Activated T-helper 1 cell treated with anti-CD3 and anti-CD28 coated beads, Interleukin-2, amount 50 U/mL, for 16 hours (primary cell): ENCODE measurements around the gene SUMF2.
"Not testable (repeated sequence)": the region's sequence is repeated elsewhere in the genome, so short reads cannot be mapped to it uniquely, and the experiment has no call there.

Experiments used
- DNase-seq, 2 donors: peaks; one replicate each; pipeline ENCODE4 v3.0.0-alpha.2; 2020; ENCODE audit warnings: low read depth in 1 of 2, low spot score in 1 of 2

SUMF2 gene

DNA sequence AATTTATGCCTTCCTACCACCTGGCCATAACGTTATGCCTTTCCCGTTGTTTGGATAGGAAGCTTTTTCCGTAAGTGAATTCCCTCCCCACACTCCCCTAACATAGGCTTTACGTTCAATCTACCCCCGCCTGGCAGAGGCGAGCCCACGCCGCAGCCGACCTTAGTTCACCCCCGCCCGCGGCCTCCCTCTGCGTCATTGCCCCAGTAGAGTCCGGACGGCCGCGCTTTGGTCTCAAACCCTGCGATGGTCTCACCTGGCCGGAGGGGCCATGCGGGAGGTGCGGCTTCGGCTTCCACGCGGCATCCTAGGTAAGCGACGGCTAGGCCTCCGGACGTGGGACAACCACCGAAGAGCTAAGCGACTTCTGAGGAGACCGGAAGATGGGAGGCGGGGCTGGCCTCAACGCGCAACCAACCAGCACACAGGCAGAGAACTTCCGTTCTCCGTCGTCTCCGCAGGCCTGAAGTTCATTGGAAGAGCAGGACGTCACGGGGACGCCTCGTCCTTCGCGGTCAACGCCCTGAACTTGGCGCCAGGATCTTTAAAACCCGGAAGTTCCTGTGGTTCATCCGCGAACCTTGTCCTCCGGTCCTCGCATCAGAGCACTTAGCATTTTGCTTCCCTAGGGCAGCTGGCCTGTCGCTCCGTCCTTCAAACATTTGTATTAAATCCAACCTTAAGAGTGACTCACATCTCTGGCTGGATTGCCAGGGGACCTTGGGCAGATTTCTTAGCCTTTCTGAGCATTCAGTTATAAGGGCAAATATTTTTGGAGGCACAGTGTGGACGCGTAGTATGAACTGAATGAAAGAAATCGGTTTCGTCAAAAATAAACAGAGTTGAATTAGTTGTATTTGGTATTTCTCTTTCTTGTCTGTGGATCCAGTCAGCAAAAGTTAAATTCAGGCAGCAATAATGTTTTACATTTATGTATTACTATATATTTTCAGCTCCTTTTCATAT is 42.3 kb downstream of the SUMF2 start, which contains the start of gene CHCHD2:
Gene CHCHD2 (minus strand): TSS at position 369 of the 966 bp plus-strand sequence. CDS start 63 bp downstream, at position 306.
- DNase-seq, result peak; percentile 83 to 90

DNA sequence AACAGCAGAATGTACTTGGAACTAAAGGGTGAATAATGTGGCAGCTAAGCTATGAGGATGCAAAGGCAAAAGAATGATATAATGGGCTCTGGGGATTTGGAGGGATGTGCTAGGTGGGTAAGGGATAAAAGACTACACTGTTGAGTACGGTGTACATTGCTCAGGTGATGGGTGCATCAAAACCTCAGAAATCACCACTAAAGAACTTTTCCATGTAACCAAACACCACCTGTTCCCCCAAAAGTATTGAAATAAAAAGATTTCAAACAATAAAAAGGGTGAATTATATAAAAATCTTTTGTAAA is 43.8 kb downstream of the SUMF2 start:
- DNase-seq, result no peak

DNA sequence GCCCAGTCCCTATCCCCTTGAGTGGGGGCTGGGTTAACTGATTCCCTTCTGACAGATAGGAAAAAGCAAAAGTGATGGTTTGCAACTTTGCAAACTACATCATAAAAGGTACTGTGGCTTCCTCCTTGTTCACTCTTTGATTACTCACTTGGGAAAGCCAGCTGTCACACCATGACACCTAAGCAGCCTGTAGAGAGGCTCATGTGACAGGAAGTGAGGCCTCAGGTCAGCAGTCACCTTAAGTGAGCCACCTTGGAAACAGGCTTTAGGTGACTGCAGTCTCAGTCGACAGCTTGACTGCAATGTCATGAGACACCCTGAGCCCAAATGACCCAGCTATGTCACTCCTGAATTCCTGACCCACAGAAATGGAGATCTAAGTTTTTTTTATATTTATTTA is 46.5 kb downstream of the SUMF2 start:
- DNase-seq, result no peak

DNA sequence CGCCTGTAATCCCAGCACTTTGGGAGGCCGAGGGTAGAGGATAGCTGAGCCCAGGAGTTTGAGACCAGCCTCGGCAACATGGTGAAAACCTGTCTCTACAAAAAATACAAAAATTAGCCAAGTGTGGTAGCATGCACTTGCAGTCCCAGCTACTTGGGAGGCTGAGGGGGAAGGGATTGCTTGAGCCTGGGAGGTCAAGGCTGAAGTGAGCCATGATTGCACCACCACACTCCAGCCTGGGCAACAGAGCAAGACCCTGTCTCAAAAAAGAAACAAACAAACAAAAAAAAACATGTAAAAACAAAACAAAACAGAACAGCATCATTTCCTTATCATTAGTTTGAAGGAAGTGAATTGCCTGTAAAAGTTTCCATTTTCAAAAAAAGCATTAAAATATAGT is 48.2 kb downstream of the SUMF2 start:
- not testable (repeated sequence) for DNase-seq

DNA sequence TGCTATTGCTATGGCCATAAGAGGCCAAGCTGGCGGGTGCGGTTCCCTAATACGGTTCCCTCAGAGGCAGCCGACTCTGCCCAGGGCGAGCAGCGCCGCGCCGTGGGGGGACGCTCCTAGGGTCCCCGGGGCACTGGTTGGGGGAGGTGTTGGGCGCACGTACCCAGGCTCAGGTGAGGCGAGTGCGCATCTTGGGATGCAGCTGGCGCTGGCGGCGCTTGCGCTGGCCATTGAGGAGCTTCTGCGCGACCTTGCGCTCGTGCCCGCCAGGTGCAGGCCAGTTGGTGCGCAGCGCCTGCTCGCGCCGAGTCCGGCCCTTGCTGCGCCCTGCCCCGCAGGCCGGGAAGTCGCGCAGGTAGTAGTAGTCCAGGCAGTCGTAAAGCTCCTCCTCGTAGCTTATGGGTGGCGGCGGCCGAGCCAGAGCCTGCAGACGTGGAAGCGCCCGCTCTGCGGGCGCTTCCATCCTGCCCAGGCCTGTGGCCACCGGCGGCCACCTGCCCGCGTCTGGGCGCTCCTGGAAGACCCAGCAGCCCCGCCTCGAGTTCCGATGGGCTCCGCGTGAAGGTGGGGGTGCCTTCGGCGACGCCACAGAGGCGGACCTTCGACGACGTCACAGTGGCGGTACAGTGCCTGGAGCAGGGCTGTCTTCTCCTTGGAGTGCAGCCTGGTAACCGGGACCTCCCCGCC is 51.9 kb downstream of the SUMF2 start, which contains the start of gene NUPR2:
Gene NUPR2 (minus strand): TSS at position 566 of the 687 bp plus-strand sequence. CDS start 103 bp downstream, at position 463.
- no peak for DNase-seq

DNA sequence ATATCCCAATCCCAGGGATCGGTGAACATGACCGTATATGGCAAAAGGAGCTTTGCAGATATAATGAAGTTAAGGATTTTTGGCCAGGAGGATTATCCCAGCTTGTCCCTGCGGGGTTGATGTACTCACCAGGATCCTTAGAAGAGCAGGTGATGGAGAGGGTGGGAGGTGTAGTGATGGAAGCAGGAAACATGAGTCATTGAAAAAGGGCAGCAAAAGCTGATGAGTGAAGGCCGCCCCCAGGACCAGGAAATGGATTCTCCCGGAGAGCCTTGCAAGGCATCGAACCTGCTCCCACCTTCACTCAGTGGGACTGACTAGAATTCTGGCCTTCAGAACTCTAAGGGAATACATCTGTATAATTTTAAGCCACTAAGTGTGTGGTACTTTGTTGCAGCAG is 57.4 kb downstream of the SUMF2 start:
- DNase-seq, result no peak

DNA sequence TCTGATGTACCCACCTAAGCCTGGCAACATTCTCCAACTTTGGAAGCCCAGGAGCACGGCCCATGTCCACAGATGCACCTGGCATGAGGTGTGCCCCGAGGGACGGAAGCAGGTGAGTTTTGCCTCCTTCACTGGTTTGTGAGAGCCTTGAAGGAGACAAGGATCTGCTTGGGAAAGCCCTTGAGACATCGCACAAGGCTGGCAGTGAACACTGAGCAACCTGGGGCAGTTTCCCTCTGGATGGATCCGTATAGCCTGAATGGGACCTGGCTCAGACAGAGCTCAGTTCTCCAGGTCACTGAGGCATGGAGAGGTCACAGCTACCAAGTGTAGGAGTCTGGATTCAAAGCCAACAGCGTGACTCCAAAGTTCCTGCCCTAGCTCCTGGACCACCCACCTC is 60.9 kb downstream of the SUMF2 start:
- DNase-seq, result no peak

DNA sequence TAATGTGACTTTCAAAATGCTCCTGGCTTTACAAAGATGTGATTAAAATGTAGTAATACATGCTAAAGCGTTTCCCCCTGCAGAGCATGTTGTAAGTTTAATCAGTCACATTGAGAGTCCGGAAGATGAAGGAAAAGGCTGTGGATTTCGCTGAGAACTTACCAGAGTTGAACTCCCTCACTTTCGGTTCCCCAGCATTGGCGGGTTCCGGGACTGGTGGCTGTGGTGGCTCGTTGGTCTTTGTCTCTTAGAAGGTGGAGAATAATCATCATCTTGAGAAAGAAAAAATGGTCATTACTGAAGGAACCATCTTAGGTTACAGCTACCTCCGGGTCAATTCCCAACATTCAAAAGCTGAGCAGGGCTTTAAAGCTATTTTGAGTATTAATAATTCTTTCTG is 61.7 kb downstream of the SUMF2 start:
- DNase-seq, result no peak

DNA sequence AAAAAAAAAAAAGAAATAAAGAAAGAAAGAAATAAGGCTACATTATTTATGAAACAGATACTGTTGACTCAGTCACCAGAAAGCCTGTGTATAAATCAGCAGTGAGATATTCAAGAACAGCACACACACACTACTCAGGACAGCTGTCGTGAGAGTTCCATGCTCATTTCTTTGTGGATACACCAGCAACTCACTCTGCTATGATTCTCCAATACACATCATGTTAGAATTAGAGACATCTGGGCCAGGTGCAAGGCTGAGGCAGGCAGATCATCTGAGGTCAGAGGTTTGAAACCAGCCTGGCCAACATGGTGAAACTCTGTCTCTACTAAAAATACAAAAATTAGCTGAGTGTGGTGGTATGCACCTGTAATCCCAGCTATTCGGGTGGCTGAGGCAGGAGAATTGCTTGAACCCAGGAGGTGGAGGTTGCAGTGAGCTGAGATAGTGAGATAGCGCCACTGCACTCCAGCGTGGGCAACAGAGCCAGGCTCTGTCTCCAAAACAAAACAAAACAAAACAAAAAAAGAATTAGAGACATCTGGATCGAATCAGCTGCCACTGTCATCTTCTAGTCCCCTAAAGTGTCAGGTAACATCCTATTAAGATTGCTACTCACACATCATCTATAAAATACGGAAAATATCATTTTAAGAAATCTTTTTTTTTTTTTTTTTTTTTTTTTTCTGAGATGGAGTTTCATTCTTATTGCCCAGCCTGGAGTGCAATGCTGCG is 63.3 kb downstream of the SUMF2 start:
- DNase-seq, result no peak
